GM21825 (cell line): ENCODE results near the gene RPS13.
"Not testable (repeated sequence)": the region's sequence is repeated elsewhere in the genome, so short reads cannot be mapped to it uniquely, and the experiment has no call there.

ENCODE experiments used
- ATAC-seq: cut with Tn5 transposase; IDR thresholded peaks from one replicate; pipeline ENCODE4 v1.9.1; 2021; ENCODE audit warnings: mild to moderate bottlenecking, moderate library complexity; ENCODE audit not compliant: unreplicated experiment

RPS13 gene

DNA sequence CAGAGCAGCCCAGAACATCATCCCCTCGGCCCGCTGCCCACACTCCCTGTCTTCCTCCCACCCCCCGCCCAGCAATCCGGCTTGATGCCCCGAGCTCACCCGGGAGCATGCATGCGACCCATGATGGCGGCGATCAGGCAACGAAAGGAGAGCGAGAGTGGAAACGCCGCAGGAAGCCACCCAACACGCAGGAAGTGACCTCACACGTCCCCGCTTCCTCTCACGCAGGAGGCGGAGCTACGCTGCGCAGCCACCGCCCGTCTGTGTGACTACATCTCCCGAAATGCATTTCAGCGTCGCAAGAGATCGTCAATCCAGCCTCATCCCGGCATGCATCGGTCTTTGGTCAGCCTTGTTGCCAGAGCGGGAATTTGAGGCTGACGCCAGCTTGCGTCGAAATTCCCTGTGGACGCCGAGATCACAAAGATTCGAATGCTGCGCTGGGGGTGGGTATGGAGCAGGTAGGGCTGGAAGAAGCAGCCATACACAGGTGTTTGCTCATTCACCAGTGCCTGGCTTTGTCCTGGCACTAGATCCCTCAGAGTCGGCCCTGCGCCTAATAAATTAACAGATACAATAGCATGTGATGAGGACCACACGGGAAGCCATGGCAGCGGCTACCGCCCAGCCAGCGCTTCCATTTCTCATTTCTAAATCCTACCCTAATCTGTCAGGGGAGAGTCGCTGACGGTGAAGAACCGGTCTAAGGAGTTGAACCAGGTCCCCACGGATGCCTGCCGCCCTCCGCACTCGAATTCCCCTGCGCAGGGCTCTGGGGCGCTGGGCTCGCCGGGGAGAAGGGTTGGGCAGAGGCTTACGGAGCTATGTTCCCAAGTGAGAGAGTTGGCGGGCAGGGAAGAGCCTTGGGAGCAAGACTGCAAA, at the start of gene RPS13:
Gene RPS13 (minus strand): TSS at position 148 of the 882 bp plus-strand sequence. CDS start 26 bp downstream, at position 122.
- ATAC-seq, result peak; percentile 97

DNA sequence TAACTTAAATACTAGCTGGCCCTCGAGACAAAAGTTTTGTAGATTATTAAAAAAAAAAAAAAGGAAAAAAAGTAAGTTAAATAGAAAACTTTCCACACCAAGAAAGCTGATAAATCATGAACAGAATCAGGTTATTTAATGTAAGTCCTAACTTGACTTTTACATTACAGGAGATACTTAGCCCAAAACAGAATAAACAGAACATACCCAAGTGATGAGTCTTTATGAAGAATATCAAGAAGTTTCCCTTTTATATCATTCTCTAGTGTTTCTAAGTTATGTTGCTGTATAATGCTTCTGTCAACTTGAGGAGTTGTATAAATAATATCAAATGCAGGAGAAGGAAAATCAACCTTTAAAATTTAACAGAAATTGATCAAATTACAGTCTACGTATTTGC, 44.5 kb upstream of the RPS13 start:
- no peak for ATAC-seq

DNA sequence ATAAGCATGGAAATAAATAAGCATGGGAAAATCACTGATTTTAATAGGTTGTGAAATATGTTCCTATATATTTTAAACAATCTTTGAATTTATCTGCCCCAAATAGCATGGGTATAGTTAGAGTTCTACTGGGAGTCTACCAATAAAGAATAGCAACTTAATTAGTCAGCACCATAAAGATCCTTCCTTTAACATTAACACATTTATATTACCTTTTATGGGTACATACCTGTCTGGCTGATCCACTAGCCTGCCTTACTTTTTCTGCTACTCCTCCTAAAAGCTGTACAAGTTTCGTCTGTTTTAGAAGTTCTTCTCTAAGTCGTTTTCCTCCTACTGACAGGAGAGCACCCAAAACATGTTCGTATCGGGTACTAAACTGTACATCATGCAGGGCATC, 39.8 kb upstream of the RPS13 start:
- ATAC-seq, result no peak

DNA sequence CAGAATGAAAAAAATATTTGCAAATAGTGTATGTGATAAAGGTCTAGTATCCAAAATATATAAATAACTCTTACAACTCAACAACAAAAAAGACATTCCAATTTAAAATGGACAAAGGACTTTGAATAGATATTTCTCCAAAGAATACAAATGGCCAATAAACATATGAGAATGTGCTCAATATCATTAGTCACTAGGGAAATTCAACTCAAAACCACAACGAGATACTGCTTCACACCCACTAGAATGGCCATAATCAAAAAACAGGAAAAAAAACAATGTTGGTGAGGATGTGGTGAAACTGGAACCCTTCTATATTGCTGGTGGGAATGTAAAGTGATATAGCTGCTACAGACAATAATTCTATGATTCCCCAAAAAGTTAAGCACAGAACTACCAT, 38.6 kb upstream of the RPS13 start:
- ATAC-seq, result no peak

DNA sequence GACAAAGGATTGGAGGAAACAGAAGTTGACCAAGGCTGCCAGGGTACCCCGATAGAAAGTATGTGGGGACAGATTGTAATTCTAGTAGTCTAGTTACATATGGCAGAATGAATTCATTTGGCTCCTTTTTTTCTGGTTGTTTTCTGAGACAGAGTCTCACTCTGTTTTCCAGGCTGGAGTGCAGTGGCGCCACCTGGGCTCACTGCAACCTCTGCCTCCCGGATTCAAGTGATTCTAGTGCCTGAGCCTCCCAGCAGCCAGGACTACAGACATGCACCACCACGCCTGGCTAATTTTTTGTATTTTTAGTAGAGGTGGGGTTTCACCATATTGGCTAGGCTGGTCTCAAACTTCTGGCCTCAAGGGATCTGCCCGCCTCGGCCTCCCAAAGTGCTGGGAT, 30.3 kb upstream of the RPS13 start:
- not testable (repeated sequence) for ATAC-seq

DNA sequence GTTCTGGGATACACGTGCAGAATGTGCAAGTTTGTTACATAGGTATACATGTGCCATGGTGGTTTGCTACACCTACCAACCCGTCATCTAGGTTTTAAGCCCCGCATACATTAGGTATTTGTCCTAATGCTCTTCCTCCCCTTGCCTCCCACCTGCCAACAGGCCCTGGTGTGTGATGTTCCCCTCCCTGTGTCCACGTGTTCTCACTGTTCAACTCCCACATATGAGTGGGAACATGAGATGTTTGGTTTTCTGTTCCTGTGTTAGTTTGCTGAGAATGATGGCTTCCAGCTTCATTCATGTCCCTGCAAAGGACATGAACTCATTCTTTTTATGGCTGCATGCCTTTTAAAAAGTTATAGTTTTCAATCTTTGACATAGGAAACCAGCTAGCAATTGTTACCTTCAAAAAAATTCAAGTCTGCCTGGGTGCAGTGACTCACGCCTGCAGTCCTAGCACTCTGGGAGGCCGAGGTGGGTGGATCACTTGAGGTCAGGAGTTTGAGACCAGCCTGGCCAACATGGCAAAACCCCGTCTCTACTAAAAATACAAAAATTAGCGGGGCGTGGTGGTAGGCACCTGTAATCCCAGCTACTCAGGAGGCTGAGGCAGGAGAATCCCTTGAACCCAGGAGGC, 28.1 kb upstream of the RPS13 start:
- ATAC-seq, result not testable (repeated sequence)

DNA sequence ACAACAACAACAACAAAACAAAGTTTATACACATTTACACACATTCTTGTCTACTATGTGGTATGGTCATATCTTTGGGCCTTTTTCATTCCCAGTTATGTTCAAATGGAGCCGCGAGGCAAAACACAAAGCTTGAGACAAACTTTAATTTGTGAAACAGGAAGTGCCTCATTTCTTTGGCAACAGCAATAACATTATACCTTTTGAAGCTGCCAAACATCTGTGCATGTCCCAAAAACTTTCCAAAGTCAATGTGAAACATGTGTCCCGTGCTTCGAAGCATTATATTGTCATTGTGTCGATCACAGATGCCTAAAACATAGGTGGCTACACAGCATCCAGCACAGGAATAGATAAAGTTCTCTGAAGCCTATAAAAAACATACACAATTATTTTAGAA, 25.0 kb upstream of the RPS13 start:
- ATAC-seq, result no peak

DNA sequence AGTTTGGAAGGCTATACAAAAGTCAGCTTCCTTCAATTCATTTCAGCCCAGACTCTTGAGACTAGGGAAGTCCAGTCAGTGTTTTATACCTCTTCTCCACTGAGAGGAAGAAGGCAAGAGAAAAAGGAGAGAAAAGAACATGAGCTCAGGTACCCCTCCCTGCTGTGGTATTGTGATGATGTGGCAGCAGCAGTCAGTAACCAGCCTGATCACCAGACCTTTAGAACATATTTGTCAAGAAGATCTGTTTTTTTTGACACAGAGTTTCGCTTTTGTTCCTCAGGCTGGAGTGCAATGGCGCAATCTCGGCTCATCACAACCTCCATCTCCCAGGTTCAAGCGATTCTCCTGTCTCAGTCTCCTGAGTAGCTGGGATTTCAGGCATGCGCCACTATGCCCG, 21.2 kb upstream of the RPS13 start:
- no peak for ATAC-seq

DNA sequence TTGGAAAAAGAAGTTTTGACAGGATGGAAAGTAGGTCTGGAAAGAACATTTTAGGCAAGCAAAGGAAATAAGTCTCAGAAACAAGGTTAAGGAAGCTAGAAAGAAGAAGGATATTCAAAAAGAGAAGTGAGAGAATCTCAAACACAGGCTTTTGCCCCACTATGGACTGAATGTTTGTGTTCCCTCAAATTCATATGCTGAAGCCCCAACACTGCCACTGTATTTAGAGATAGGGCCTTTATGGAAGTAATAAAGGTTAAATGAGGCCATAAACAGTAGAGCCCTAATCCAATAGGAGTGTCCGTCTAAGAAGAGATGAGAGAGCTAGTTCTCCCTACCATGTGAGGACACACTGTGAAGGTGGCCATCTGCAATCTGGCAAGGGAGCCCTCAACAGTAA, 20.6 kb upstream of the RPS13 start:
- ATAC-seq, result no peak

DNA sequence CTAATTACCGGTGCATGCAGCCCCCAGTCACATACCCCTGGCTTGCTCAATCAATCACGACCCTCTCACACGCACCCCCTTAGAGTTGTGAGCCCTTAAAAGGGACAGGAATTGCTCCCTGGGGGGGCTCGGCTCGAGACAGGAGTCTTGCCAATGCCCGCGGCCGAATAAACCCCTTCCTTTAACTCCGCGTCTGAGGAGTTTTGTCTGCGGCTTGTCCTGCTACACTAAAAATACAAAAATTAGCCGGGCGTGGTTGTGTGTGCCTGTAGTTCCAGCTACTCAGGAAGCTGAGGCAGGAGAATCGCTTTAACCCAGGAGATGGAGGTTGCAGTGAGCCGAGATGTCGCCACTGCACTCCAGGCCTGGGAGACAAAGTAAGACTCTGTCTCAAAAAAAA, 8.5 kb upstream of the RPS13 start:
- not testable (repeated sequence) for ATAC-seq

DNA sequence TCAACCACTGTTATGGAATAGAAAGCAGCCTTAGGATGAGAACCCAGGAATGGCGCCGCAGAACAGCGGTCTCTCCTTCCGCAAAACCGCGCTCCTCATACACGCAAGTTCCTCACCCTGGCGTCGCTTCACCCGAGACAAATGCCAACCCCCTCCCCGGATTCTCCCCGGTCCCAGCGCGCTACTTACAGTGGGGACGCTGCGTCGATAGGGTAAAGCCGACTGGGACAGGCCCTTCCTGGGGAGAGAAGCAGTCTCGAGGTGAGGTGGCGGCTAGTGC, 287 bp downstream of the RPS13 start:
- ATAC-seq, result peak; percentile 13

DNA sequence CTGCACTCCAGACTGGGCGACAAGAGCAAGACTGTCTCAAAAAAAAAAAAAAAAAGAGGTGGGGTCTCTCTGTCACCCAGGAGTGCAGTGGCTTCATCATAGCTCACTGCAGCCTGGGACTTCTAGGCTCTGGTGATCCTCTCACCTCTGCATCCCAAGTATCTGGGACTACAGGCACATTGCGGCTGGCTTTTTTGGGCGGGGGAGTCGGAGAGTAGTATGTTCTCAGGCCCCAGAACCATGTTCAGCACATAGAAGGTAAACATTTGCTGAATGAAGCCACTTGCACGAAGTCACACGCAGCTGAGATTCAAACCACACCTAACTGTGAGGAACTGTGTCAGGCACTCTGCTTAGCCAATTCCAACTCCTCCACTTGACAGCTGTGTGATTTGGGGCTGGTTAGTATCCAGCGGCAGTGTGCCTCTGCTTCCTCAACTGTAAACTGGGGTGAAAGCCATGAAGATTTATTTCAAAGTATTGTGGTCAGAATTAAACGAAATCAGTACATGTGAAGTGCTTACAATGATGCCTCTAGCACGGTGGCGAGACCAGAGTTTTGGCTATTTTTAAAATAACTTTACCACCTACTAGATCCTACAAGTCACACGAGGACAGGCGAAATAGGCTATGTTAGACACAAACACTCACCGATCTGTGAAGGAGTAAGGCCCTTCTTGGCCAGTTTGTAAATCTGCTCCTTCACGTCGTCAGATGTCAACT, 789 bp downstream of the RPS13 start:
- ATAC-seq, result no peak

DNA sequence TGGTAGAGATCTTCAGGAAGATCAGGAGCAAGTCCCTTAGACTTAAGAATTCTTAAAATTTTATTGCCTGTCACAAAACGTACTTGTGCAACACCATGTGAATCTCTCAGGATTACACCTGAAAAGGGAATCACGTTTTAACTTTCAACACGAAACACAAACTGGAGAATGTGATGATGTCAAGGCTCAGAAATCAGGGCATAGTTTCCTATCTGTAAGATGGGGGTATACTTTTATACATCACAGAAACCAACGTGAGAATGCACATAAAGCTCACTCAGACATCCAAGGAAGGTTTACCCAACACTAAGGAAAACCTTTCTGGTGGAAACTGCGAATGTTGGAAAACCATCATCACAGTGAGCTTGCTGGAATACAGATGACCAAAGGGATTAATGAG, 2.0 kb downstream of the RPS13 start:
- no peak for ATAC-seq

DNA sequence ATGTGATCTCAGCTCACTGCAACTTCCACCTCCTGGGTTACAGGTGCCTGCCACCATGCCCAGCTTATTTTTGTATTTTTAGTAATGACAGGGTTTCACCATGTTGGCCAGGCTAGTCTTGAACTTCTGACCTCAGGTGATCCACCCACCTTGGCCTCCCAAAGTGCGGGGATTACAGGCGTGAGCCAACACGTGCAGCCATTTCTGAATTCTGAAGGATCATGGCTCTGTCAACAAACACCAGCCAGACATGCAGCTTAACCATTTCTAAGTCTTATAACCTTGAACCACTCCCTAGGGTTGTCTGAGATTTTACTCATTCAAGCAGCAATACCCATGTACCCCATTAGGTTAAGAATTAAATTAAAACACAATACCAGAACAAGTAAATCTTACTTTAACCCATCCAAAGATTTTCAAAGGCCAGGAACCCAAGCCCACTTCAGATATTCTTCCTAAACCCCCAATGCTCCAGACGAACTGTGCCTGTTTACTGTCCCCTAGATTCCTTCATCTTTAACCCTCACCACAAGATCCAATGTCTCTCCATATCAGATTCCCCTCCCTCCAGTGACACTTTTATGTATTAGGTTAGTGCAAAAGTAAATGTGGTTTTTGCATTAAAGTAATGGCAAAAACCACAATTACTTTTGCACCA, 4.0 kb downstream of the RPS13 start:
- no peak for ATAC-seq

DNA sequence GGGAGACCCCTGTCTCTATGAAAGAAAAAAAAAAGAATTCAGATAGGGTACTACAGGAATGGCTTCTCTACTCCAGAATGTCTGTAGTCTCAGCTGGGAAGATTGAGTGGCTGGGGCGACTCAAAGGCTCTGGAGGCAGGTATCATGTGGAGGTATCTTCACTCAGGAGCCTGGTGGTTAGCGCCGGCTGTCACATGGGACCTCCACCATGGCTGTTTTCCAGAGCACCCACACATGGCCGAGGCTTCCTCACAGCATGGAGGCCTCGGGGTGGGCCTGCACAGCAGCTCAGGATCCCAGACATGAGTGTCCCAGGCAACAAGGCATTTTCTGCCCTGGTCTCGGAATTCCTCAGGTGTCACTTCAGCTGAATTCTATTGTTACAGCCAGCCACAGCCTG, 10.1 kb downstream of the RPS13 start:
- ATAC-seq, result no peak

DNA sequence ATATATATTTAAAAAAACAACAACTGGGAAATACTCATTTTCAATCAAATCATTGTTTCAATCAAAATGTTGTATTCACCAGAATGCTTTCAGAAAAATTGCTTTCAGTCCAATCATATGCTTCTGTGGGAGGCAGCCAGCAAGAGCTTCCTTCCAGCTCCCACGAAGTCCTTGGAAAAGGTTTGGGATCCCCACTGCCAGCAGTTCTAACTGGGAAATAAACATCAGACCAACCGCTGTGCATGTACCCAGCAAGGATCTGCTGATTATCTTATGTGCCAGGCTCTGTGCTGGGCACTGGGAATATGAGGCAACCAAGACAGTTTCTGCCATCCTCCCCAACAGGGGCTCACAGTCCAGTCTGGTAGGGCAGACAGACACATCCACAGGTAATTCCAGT, 10.8 kb downstream of the RPS13 start:
- ATAC-seq, result no peak

DNA sequence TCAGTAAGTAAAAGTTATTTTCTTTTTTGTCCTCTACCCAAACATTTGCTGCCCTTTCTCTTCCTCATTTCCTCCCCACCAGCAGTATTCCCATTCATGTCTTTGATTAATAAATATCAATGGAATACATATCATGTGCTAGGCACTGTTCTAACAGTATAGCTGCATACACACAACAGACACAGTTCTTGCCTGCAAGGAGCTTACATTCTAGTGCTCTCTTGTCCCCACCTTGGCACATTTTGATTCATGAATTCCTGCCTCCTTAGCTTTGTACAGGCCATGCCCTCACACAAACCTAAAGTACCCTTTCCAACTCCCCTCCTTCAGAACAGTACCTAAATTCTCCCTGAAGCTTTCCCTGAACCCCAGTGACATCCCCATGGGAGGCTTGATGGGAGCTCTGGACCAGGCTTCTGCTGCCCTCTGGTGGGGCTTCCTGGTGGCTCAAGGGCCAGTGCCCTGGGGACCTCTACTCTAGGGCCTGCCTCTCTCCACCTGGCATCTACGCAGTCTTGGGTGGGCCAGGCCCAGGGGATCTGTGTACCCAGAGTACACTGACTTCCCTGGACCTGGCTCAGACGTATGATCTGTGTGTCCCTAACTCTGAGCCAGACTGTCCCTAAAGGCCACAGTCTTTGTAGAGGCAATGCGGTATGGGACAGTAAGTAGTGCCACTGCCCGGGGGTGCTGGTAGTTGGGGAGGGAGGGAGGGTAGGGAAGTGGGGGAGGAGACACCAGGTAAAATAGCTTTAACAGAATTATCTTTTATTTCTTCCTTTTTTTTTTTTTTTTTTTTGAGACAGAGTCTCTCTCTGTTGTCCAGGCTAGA, 14.1 kb downstream of the RPS13 start:
- peak; percentile 69 for ATAC-seq

DNA sequence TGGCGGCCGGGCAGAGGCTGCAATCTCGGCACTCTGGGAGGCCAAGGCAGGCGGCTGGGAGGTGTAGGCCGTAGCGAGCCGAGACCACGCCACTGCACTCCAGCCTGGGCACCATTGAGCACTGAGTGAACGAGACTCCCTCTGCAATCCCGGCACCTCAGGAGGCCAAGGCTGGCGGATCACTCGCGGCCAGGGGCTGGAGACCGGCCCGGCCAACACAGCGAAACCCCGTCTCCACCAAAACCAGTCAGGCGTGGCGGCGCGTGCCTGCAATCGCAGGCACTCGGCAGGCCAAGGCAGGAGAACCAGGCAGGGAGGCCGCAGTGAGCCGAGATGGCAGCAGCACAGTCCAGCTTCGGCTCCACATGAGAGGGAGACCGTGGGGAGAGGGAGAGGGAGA, 26.3 kb downstream of the RPS13 start:
- not testable (repeated sequence) for ATAC-seq

DNA sequence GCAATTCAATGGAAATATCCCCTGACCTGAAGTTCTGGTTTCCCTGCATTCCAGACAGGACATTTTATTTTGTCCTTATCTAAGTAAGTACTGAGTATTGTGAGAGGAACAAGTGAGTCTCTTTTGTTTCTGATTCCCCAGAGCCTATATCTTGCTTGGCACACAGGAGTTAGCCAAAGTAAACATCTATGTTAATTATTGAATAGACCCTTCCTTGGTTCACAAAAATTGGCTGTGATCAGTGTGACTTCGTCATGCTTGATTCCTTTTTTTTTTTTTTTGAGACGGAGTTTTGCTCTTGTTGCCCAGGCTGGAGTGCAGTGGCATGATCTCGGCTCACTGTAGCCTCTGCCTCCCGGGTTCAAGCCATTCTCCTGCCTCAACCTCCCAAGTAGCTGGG, 29.0 kb downstream of the RPS13 start:
- ATAC-seq, result not testable (repeated sequence)

DNA sequence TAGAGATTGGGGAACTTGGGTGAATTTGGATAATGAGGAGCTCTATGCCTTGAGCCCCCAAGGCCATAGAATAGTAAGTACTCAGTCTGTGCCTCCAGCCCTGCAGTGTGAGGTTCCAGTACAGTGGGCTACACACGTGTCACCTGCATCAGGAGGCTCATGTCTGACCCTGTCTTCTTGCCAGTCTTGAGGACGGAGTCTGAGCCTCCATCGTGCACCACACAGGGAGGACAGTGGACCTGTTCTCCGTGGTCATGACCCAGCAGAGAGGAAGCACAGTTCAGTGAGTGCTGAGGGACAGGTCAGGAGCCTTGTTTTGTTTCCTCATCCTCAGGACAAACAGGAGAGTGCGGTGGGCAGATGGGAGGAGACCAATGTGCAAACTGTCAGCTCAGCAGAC, 30.8 kb downstream of the RPS13 start:
- ATAC-seq, result no peak
